GM21390 (cell line): ENCODE measurements around the gene TAS1R3.
A peak's percentile ranks its signal among the peaks of the same experiment; 100 is the strongest.
"Not testable (repeated sequence)": the region's sequence is repeated elsewhere in the genome, so short reads cannot be mapped to it uniquely, and the experiment has no call there.

ENCODE experiments used
- ATAC-seq: cut with Tn5 transposase; IDR thresholded peaks from one replicate; pipeline ENCODE4 v1.9.1; 2021; ENCODE audit not compliant: unreplicated experiment

TAS1R3 gene

DNA sequence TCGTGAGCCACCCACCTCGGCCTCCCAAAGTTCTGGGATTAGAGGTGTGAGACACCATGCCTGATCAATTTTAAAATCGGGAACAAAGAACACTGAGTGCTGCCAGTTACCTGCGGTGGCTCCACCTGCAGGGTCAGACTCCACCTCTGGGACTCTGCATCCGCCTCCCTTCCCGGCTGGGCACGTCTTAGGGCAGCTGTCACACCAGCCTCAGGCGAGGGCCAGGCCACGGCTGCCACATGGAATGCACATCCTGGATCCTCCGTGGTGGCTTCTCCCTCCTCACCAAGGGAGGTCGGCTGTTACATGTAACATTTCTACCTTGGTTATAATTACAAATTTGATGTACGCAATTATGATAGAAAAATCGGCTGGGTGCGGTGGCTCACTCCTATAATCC lies 33.2 kb downstream of the TAS1R3 start:
- no peak for ATAC-seq

DNA sequence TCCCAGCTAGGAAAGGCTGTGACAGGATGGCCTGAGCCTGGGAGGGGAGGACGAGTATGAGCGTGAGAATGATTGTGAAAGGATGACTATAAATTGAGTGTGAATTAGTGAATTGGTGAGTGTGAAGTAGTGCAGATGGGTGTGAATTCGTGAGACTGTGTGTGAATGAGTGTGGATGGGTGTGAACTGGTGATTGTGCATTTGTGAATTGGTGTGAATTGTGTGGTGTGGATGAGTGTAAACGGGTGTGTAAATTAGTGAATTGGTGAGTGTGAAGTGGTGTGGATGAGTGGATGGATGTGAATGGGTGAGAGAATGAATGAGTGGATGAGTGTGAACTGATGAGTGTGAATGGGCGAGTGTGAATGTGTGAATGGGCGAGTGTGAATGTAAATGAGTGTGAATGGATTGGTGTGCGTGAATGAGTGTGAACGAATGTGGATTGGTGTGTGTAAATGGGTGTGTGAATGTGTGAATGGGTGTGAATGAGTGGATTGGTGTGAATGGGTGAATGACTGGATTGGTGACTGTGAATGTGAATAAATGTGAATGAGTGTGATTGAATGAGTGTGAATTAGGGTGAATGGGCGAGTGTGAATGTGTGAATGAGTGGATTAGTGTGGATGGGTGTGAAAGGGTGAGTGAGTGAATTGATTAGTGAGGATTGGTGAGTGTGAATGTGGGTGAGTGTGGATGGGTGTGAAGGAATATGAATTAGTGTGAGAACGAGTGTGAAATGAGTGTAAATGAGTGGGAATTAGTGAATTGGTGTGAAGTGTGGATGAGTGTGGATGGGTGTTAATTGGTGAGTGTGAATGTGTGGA lies 35.0 kb downstream of the TAS1R3 start:
- no peak for ATAC-seq

DNA sequence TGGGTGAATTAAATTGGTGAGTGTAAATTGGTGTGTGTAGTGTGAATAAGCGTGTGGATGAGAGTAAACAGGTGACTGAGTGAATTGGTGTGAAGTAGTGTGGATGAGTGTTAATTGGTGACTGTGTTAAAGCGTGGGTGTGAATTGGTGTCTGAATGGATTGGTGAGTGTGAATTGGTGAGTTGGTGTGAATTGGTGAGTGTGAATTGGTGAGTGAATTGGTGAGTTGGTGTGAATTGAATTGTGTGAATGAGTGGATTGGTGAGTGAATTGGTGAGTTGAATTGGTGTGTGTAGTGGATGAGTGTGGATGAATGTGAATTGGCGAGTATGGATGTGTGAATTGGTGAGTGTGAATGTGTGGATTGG lies 35.6 kb downstream of the TAS1R3 start:
- ATAC-seq: no peak

GRCh38 chr1:1367315-1367714 lies 36.2 kb downstream of the TAS1R3 start:
- ATAC-seq: no peak

- not testable (repeated sequence) for ATAC-seq
Measured at GRCh38 chr1:1370094-1370493, 39.0 kb downstream of the TAS1R3 start.

DNA sequence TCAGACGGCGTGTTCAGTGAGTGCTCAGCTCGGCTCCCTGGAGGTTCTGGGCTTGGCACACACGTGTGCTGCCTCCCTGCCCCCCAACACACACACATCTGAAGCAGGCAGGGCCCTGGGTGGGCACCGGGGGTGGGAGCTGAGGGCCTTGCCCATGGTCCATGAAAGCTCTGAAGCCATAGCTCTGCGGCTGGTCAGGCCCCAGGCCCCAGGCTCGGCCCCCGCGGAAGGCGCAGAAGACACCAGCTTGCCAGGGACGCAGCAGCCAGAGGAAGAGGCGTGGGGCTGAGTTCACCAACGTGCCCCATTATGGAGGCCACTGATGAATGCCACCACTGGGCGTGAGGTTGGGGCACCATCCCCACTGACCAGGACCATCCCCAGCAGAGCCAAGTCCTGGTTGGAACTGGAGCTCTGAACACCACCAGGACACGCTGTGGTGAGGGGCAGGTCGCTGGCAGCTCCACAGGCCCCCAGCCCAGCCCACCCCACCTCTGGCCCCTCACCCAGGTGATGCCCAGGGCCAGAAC lies 39.8 kb downstream of the TAS1R3 start:
- no peak for ATAC-seq

GRCh38 chr1:1371364-1371745 lies 40.3 kb downstream of the TAS1R3 start:
- no peak for ATAC-seq

- ATAC-seq: no peak
Measured at GRCh38 chr1:1371746-1372711, 40.9 kb downstream of the TAS1R3 start.

- ATAC-seq: no peak
Measured at GRCh38 chr1:1373051-1373814, 42.2 kb downstream of the TAS1R3 start.

GRCh38 chr1:1373815-1374588 lies 42.9 kb downstream of the TAS1R3 start:
- no peak for ATAC-seq

GRCh38 chr1:1374589-1374928 lies 43.5 kb downstream of the TAS1R3 start:
- ATAC-seq: no peak

- peak; percentile 83 for ATAC-seq
Measured at GRCh38 chr1:1374929-1375662, 44.0 kb downstream of the TAS1R3 start, which contains the start of gene AURKAIP1. Gene AURKAIP1 (minus strand): TSS chr1:1375207. CDS start chr1:1374756, 451 bp downstream.

GRCh38 chr1:1376551-1377226 lies 45.6 kb downstream of the TAS1R3 start:
- ATAC-seq: no peak

- no peak for ATAC-seq
Measured at GRCh38 chr1:1377540-1378205, 46.6 kb downstream of the TAS1R3 start.

DNA sequence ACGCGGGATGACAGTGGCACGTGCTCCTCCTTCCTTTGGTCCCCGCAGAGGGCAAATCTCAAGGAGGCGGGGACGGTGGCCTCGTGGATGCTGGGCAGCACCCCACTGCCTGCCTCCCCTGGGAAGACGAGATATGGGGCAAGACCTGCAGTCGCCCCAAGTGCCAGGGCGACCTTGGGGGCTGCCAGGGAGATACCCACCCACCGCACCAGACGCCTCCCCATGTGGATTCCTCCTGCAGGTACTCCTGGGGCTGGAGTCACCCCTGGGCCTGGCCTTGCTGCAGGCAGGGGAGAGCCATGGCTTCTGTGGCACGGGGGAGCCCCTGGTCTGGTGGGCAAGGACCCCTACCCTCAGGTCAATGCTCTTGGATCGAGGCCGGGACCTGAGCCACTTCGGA lies 49.8 kb downstream of the TAS1R3 start:
- ATAC-seq: no peak

DNA sequence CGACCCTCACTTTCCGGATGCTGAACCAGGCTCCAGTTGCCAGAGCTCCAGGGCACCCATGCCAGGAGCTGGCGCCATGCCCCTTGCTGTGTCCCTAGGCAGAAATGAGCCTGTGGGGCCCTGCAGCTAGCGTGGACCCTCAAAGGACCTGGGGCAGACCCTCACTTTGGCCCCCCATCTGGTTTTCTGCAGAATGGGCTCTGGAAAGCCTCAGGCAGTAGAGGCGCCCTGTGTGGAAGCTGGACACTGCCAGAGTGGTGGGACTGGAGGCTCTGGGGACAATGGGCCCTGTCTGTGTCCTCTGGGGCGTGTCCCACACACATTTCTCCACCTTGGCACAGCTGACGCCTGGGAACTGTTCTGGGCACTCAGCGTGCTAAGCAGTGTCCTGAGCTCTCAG lies 50.2 kb downstream of the TAS1R3 start:
- ATAC-seq: no peak
